GM06990 (cell line): ENCODE measurements around the gene CACNA2D3.

Experiments
- DNase-seq: peaks from one replicate; pipeline ENCODE4 v3.0.0-alpha.2; 2011; ENCODE audit not compliant: insufficient read length; ENCODE audit errors: extremely low read depth
- H3K27me3 ChIP-seq: replicated peaks from 2 replicates; pipeline ENCODE4 v1.6.0; 2011; ENCODE audit warnings: low read length; ENCODE audit not compliant: control insufficient read depth, insufficient read depth
- H3K36me3 ChIP-seq: 2 replicates; pipeline ENCODE4 v1.5.1; 2011; ENCODE audit warnings: low read length; ENCODE audit not compliant: control insufficient read depth, insufficient read depth
- H3K4me3 ChIP-seq: replicated peaks from 2 replicates; pipeline ENCODE4 v1.5.1; 2011; ENCODE audit warnings: low read depth, mild to moderate bottlenecking, control low read depth, low read length
- TF ChIP-seq, protein P1 (sequence below): IDR thresholded peaks from 2 replicates; pipeline ENCODE4 v1.5.1; 2011; ENCODE audit warnings: low read length, control low read depth, mild to moderate bottlenecking, inconsistent platforms; ENCODE audit not compliant: insufficient read depth, poor library complexity, severe bottlenecking

Gene CACNA2D3

GRCh38 chr3:54372232-54372631, 249.9 kb downstream of the CACNA2D3 start:
- no peak for DNase-seq
- Histone ChIP-seq H3K36me3 (no peaks in the 10 kb centered on the region), H3K27me3 (no peaks in the 10 kb centered on the region; the same call in none of the 2 replicates)

GRCh38 chr3:54374214-54374852, 252.0 kb downstream of the CACNA2D3 start:
- Histone ChIP-seq H3K4me3 (no peak overlapping the region), H3K27me3 (no peaks in the 10 kb centered on the region; the same call in none of the 2 replicates), H3K36me3 (no peaks in the 10 kb centered on the region)
- no peak for DNase-seq
- TF ChIP-seq, protein P1, sequence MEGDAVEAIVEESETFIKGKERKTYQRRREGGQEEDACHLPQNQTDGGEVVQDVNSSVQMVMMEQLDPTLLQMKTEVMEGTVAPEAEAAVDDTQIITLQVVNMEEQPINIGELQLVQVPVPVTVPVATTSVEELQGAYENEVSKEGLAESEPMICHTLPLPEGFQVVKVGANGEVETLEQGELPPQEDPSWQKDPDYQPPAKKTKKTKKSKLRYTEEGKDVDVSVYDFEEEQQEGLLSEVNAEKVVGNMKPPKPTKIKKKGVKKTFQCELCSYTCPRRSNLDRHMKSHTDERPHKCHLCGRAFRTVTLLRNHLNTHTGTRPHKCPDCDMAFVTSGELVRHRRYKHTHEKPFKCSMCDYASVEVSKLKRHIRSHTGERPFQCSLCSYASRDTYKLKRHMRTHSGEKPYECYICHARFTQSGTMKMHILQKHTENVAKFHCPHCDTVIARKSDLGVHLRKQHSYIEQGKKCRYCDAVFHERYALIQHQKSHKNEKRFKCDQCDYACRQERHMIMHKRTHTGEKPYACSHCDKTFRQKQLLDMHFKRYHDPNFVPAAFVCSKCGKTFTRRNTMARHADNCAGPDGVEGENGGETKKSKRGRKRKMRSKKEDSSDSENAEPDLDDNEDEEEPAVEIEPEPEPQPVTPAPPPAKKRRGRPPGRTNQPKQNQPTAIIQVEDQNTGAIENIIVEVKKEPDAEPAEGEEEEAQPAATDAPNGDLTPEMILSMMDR: peak; percentile 47

More at GRCh38 chr3:54372232-54372631, 249.9 kb downstream of the CACNA2D3 start:
- TF ChIP-seq, protein P1: no peak
- H3K4me3 ChIP-seq: no peak overlapping the region

GRCh38 chr3:54376142-54376807, 253.9 kb downstream of the CACNA2D3 start:
- H3K36me3 ChIP-seq: no peaks in the 10 kb centered on the region
- no peak overlapping the region for H3K4me3 ChIP-seq
- TF ChIP-seq, protein P1: no peak
- no peak for DNase-seq
- H3K27me3 ChIP-seq: no peaks in the 10 kb centered on the region; the same call in none of the 2 replicates

- DNase-seq: no peak
- Histone ChIP-seq H3K27me3 (no peaks in the 10 kb centered on the region; the same call in none of the 2 replicates), H3K36me3 (no peaks in the 10 kb centered on the region), H3K4me3 (no peak overlapping the region)
- TF ChIP-seq, protein P1: no peak
Observed at GRCh38 chr3:54376939-54377578, 254.7 kb downstream of the CACNA2D3 start.

DNA sequence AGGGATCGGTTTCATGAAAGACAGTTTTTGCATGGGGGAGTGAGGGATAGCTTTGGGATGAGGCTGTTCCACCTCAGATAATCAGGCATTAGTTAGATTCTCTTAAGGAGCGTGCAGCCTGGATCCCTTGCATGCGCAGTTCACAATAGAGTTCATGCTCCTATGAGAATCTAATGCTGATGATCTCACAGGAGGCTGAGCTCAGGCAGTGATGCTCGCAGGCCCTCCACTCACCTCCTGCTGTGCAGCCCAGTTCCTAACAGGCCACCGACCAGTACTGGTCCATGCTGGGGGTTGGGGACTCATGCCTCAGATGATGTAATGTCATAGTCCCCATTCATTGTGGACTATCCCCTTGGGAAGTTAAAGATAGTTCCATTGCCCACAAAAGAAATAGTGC, 255.8 kb downstream of the CACNA2D3 start:
- Histone ChIP-seq H3K27me3 (no peaks in the 10 kb centered on the region; the same call in none of the 2 replicates), H3K4me3 (no peak overlapping the region), H3K36me3 (no peaks in the 10 kb centered on the region)
- TF ChIP-seq, protein P1: no peak
- no peak for DNase-seq
